Measurements from ENCODE around the gene MERTK.

Gene MERTK

GRCh38 chr2:111951486-111951885 lies 53.1 kb downstream of the MERTK start:
- H3F3A ChIP-seq (ENCODE audit: control insufficient read depth, insufficient read depth), result no peaks in the 10 kb centered on the region
- H3K4me3 ChIP-seq (ENCODE audit: low read length), result no peak overlapping the region
- H3K27me3 ChIP-seq (ENCODE audit: control insufficient read depth, low read length), result peaks cover 3% of the 10 kb centered on the region; the same call in 1 of the 2 replicates
- H3K9me3 ChIP-seq (ENCODE audit: control insufficient read depth, insufficient read depth, low read length), result no peaks in the 10 kb centered on the region
- H4K20me1 ChIP-seq (ENCODE audit: control insufficient read depth, insufficient read depth, low read depth, low read length), result no peaks in the 10 kb centered on the region
- H3K9me2 ChIP-seq (replicated peaks; ENCODE audit: control insufficient read depth, low read length), result no peaks in the 10 kb centered on the region
- H3K27ac ChIP-seq (ENCODE audit: low read depth, low read length), result no peak overlapping the region
- no peak overlapping the region for H3K4me2 ChIP-seq (ENCODE audit: low read length)
- peaks cover 4% of the 10 kb centered on the region; the same call in 1 of the 2 replicates for H3K4me1 ChIP-seq (ENCODE audit: control insufficient read depth, low read length)
- TF ChIP-seq EZH2phosphoT487 (IDR thresholded peaks at IDR 0.05; ENCODE audit: borderline replicate concordance, low read length) (no peak), CTCF (IDR thresholded peaks at IDR 0.05; ENCODE audit: low read depth, low read length, poor library complexity, severe bottlenecking) (no peak)
- no peaks in the 10 kb centered on the region for H3K36me3 ChIP-seq (ENCODE audit: control insufficient read depth, low read length)
- H3K79me2 ChIP-seq (ENCODE audit: control insufficient read depth, low read length), result no peaks in the 10 kb centered on the region

GRCh38 chr2:111952871-111953452 lies 54.6 kb downstream of the MERTK start:
- no peaks in the 10 kb centered on the region for H3K36me3 ChIP-seq (ENCODE audit: control insufficient read depth, low read length)
- H3K4me2 ChIP-seq (ENCODE audit: low read length), result no peak overlapping the region
- no peaks in the 10 kb centered on the region for H4K20me1 ChIP-seq (ENCODE audit: control insufficient read depth, insufficient read depth, low read depth, low read length)
- H3K79me2 ChIP-seq (ENCODE audit: control insufficient read depth, low read length), result no peaks in the 10 kb centered on the region
- no peaks in the 10 kb centered on the region for H3F3A ChIP-seq (ENCODE audit: control insufficient read depth, insufficient read depth)
- peaks cover 3% of the 10 kb centered on the region; the same call in 1 of the 2 replicates for H3K27me3 ChIP-seq (ENCODE audit: control insufficient read depth, low read length)
- peaks cover 4% of the 10 kb centered on the region; the same call in 1 of the 2 replicates for H3K4me1 ChIP-seq (ENCODE audit: control insufficient read depth, low read length)
- no peaks in the 10 kb centered on the region for H3K9me2 ChIP-seq (replicated peaks; ENCODE audit: control insufficient read depth, low read length)
- TF ChIP-seq CTCF (IDR thresholded peaks at IDR 0.05; ENCODE audit: low read depth, low read length, poor library complexity, severe bottlenecking) (no peak), EZH2phosphoT487 (IDR thresholded peaks at IDR 0.05; ENCODE audit: borderline replicate concordance, low read length) (no peak)
- H3K27ac ChIP-seq (ENCODE audit: low read depth, low read length), result no peak overlapping the region
- H3K4me3 ChIP-seq (ENCODE audit: low read length), result no peak overlapping the region
- no peaks in the 10 kb centered on the region for H3K9me3 ChIP-seq (ENCODE audit: control insufficient read depth, insufficient read depth, low read length)

GRCh38 chr2:111954602-111955332 lies 56.4 kb downstream of the MERTK start:
- Histone ChIP-seq H3K9me3 (ENCODE audit: control insufficient read depth, insufficient read depth, low read length) (no peaks in the 10 kb centered on the region), H3K9me2 (replicated peaks; ENCODE audit: control insufficient read depth, low read length) (no peaks in the 10 kb centered on the region), H3K27ac (ENCODE audit: low read depth, low read length) (no peak overlapping the region), H3K4me2 (ENCODE audit: low read length) (no peak overlapping the region), H3K4me1 (ENCODE audit: control insufficient read depth, low read length) (peaks cover 4% of the 10 kb centered on the region; the same call in 1 of the 2 replicates), H3K27me3 (ENCODE audit: control insufficient read depth, low read length) (peaks cover 3% of the 10 kb centered on the region), H3K4me3 (ENCODE audit: low read length) (no peak overlapping the region), H4K20me1 (ENCODE audit: control insufficient read depth, insufficient read depth, low read depth, low read length) (no peaks in the 10 kb centered on the region), H3K36me3 (ENCODE audit: control insufficient read depth, low read length) (no peaks in the 10 kb centered on the region), H3F3A (ENCODE audit: control insufficient read depth, insufficient read depth) (no peaks in the 10 kb centered on the region), H3K79me2 (ENCODE audit: control insufficient read depth, low read length) (no peaks in the 10 kb centered on the region)
- no peak for TF ChIP-seq EZH2phosphoT487 (IDR thresholded peaks at IDR 0.05; ENCODE audit: borderline replicate concordance, low read length)
- no peak for TF ChIP-seq CTCF (IDR thresholded peaks at IDR 0.05; ENCODE audit: low read depth, low read length, poor library complexity, severe bottlenecking)

All from DOHH2 (cell line).